ENCODE measurements around the gene FAM76A.

FAM76A gene

GRCh38 chr1:27811741-27812500 is 86.2 kb downstream of the FAM76A start:
- no peak for DNase-seq (ENCODE audit: low read depth, low spot score)
- in situ Hi-C loops (cut with HindIII; ENCODE audit: low sequenced_read_pairs): no loop called here
- no peak overlapping the region for H3K4me3 ChIP-seq (ENCODE audit: low read depth, low read length)
- TF ChIP-seq, protein P1, sequence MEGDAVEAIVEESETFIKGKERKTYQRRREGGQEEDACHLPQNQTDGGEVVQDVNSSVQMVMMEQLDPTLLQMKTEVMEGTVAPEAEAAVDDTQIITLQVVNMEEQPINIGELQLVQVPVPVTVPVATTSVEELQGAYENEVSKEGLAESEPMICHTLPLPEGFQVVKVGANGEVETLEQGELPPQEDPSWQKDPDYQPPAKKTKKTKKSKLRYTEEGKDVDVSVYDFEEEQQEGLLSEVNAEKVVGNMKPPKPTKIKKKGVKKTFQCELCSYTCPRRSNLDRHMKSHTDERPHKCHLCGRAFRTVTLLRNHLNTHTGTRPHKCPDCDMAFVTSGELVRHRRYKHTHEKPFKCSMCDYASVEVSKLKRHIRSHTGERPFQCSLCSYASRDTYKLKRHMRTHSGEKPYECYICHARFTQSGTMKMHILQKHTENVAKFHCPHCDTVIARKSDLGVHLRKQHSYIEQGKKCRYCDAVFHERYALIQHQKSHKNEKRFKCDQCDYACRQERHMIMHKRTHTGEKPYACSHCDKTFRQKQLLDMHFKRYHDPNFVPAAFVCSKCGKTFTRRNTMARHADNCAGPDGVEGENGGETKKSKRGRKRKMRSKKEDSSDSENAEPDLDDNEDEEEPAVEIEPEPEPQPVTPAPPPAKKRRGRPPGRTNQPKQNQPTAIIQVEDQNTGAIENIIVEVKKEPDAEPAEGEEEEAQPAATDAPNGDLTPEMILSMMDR (IDR thresholded peaks at IDR 0.05; ENCODE audit: low read depth, low read length): no peak
